H1 (cell line): Measurements from ENCODE around the gene BCAR3. TPM values are rescaled to one million over a fixed set of nuclear protein-coding genes. Genes with fewer than 3 reads are reported as not detected.

Experiments used
- BRCA1 ChIP-seq: IDR thresholded peaks from 2 replicates; pipeline ENCODE4 v1.6.1; 2012; ENCODE audit warnings: low read depth, low read length, improper control_type of control experiment
- GTF2F1 ChIP-seq: IDR thresholded peaks from 2 replicates; pipeline ENCODE4 v1.6.1; 2012; ENCODE audit warnings: low read depth, low read length, improper control_type of control experiment, borderline replicate concordance
- HDAC2 ChIP-seq, 2 experiments: fragments of 300-600 bp in 1 of 2; sonication (generic) in 1 of 2; IDR thresholded peaks; 2 replicates each; pipeline ENCODE4 v1.6.1; 2011 to 2012; ENCODE audit warnings: low read depth in 2 of 2, low read length in 2 of 2, mild to moderate bottlenecking in 2 of 2, moderate library complexity in 2 of 2, borderline replicate concordance in 1 of 2, inconsistent platforms in 1 of 2
- RNF2 ChIP-seq: fragments of 200-900, 300-1000 bp; sonication (generic); IDR thresholded peaks from 2 replicates; pipeline ENCODE4 v1.7.1; 2016; ENCODE audit warnings: borderline replicate concordance, low read depth, mild to moderate bottlenecking, antibody characterized with exemption, low read length; ENCODE audit not compliant: poor library complexity, severe bottlenecking; ENCODE audit errors: missing control alignments
- SIRT6 ChIP-seq: IDR thresholded peaks from one replicate; pipeline ENCODE4 v1.7.1; 2012; ENCODE audit warnings: low read length, inconsistent platforms
- SP2 ChIP-seq: IDR thresholded peaks from 2 replicates; pipeline ENCODE4 v1.6.1; 2012; ENCODE audit warnings: mild to moderate bottlenecking, low read length, inconsistent platforms
- SUZ12 ChIP-seq: fragments of 200-600 bp; sonication (generic); IDR thresholded peaks from 2 replicates; pipeline ENCODE4 v1.6.1; 2012; ENCODE audit warnings: mild to moderate bottlenecking, inconsistent platforms, low read length, moderate library complexity, mixed read lengths
- TCF12 ChIP-seq: IDR thresholded peaks from 2 replicates; pipeline ENCODE4 v1.6.1; 2011; ENCODE audit warnings: low read depth, mild to moderate bottlenecking, low read length
- ZNF274 ChIP-seq: IDR thresholded peaks from 2 replicates; pipeline ENCODE4 v1.7.0; 2012; ENCODE audit warnings: low read length, borderline replicate concordance; ENCODE audit errors: extremely low read depth
- polyA plus RNA-seq, 7 experiments: library from polyadenylated mRNA; depleted of rRNA in 3 of 7; stranded (reverse) in 5 of 7; unstranded in 2 of 7; fragments of >200 nt in 5 of 7; fragments of 200-250 nt in 2 of 7; gene quantifications; 1 replicate in 5 of 7; 2 replicates in 1 of 7; 4 replicates in 1 of 7; pipeline versions ENCODE4 v1.2.1 to v1.2.3, GENCODE V29; 2011 to 2013; ENCODE audit warnings: missing spikeins in 2 of 7, mixed read lengths in 2 of 7
- total RNA-seq: library from RNA; stranded (reverse); fragmentation: NEBNext Ultra II Directional; extraction: Animal tissue kit (Norgen Biotek cat#: 25700); gene quantifications from 2 replicates; pipeline ENCODE4 v1.2.1, GENCODE V29; 2021
- TF ChIP-seq, protein P1 (sequence below): fragments of 300-600 bp; sonication (generic); IDR thresholded peaks from 2 replicates; pipeline ENCODE4 v1.7.1; 2012; ENCODE audit warnings: low read length, moderate library complexity, mild to moderate bottlenecking, inconsistent platforms; ENCODE audit not compliant: insufficient replicate concordance

Gene BCAR3
- total and polyA plus RNA-seq, 2 of the 8 experiments (the other 6 are each of a cell fraction or from before 2014, with no cell fraction given): 5.6 to 9.2 TPM

GRCh38 chr1:93611668-93612067, 70.0 kb downstream of the BCAR3 start (continued):
- TF ChIP-seq, protein P1, sequence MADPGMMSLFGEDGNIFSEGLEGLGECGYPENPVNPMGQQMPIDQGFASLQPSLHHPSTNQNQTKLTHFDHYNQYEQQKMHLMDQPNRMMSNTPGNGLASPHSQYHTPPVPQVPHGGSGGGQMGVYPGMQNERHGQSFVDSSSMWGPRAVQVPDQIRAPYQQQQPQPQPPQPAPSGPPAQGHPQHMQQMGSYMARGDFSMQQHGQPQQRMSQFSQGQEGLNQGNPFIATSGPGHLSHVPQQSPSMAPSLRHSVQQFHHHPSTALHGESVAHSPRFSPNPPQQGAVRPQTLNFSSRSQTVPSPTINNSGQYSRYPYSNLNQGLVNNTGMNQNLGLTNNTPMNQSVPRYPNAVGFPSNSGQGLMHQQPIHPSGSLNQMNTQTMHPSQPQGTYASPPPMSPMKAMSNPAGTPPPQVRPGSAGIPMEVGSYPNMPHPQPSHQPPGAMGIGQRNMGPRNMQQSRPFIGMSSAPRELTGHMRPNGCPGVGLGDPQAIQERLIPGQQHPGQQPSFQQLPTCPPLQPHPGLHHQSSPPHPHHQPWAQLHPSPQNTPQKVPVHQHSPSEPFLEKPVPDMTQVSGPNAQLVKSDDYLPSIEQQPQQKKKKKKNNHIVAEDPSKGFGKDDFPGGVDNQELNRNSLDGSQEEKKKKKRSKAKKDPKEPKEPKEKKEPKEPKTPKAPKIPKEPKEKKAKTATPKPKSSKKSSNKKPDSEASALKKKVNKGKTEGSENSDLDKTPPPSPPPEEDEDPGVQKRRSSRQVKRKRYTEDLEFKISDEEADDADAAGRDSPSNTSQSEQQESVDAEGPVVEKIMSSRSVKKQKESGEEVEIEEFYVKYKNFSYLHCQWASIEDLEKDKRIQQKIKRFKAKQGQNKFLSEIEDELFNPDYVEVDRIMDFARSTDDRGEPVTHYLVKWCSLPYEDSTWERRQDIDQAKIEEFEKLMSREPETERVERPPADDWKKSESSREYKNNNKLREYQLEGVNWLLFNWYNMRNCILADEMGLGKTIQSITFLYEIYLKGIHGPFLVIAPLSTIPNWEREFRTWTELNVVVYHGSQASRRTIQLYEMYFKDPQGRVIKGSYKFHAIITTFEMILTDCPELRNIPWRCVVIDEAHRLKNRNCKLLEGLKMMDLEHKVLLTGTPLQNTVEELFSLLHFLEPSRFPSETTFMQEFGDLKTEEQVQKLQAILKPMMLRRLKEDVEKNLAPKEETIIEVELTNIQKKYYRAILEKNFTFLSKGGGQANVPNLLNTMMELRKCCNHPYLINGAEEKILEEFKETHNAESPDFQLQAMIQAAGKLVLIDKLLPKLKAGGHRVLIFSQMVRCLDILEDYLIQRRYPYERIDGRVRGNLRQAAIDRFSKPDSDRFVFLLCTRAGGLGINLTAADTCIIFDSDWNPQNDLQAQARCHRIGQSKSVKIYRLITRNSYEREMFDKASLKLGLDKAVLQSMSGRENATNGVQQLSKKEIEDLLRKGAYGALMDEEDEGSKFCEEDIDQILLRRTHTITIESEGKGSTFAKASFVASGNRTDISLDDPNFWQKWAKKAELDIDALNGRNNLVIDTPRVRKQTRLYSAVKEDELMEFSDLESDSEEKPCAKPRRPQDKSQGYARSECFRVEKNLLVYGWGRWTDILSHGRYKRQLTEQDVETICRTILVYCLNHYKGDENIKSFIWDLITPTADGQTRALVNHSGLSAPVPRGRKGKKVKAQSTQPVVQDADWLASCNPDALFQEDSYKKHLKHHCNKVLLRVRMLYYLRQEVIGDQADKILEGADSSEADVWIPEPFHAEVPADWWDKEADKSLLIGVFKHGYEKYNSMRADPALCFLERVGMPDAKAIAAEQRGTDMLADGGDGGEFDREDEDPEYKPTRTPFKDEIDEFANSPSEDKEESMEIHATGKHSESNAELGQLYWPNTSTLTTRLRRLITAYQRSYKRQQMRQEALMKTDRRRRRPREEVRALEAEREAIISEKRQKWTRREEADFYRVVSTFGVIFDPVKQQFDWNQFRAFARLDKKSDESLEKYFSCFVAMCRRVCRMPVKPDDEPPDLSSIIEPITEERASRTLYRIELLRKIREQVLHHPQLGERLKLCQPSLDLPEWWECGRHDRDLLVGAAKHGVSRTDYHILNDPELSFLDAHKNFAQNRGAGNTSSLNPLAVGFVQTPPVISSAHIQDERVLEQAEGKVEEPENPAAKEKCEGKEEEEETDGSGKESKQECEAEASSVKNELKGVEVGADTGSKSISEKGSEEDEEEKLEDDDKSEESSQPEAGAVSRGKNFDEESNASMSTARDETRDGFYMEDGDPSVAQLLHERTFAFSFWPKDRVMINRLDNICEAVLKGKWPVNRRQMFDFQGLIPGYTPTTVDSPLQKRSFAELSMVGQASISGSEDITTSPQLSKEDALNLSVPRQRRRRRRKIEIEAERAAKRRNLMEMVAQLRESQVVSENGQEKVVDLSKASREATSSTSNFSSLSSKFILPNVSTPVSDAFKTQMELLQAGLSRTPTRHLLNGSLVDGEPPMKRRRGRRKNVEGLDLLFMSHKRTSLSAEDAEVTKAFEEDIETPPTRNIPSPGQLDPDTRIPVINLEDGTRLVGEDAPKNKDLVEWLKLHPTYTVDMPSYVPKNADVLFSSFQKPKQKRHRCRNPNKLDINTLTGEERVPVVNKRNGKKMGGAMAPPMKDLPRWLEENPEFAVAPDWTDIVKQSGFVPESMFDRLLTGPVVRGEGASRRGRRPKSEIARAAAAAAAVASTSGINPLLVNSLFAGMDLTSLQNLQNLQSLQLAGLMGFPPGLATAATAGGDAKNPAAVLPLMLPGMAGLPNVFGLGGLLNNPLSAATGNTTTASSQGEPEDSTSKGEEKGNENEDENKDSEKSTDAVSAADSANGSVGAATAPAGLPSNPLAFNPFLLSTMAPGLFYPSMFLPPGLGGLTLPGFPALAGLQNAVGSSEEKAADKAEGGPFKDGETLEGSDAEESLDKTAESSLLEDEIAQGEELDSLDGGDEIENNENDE: no peak
- TF ChIP-seq HDAC2 (IDR thresholded peaks at IDR 0.05; ENCODE audit: borderline replicate concordance in 1 of 2, low read depth in 2 of 2, low read length in 2 of 2): no peak
- no peak for TF ChIP-seq BRCA1
- no peak for TF ChIP-seq TCF12
- TF ChIP-seq SUZ12: no peak
- no peak for TF ChIP-seq RNF2
- no peak for TF ChIP-seq SIRT6
- no peak for TF ChIP-seq GTF2F1
- TF ChIP-seq SP2: no peak
- no peak for TF ChIP-seq ZNF274
